Mesangial cell (primary cell): ENCODE measurements around the gene FTSJ3. TPM values are rescaled to one million over a fixed set of nuclear protein-coding genes. Genes with fewer than 3 reads are reported as not detected.

ENCODE experiments used
- total RNA-seq: library from RNA; depleted of rRNA; stranded (reverse); fragments of >200 nt; gene quantifications from 2 replicates; pipeline ENCODE4 v1.2.3, GENCODE V29; 2015

Gene FTSJ3
- total RNA-seq, result 53.2 and 77.4 TPM in 2 replicates

DNA sequence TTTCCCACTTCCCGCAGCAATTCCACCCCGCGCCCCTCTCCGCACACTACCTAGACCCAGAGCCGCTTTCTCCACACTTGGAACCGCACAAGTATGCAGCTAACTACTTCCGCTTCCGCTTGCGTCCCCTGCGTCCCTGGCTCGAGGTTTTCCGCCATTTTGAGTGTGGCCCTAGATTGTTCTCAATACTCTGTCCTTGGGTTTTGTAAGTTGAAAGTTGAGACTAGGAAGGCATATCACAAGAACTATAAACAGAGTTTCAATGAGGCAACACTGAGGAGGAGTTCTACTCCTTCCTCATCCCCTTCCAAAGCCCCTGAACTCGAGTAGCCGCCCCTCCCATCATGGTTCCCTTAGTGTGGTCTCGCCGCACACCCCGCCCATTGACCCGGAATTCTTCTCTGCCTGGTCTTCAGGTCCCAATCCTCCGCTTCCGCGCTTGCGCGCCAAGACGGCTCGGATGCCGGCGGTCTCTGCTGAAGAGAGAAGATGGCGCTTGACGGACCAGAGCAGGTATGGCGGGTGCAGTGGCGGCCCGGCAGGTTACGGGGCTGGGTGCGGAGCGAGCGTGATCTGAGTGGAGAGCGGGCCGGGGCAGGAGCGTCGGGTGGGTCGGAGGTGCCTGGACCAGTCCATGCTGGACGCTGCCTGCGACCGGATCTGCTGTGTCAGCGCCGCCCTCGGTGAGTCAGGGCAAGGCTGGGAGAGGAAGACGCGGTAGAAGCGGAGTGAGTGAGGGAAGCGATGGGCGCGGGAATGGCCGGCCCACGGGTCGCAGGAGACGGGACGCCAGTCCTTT lies at the start of gene FTSJ3, which contains the start of gene PSMC5:
TSS of gene FTSJ3 (minus strand) at position 662 of the 799 bp plus-strand sequence. CDS start 761 bp downstream, outside the sequence.
TSS of gene PSMC5 (plus strand) at position 430 of the 799 bp plus-strand sequence. CDS start at position 490, 60 bp downstream.

GRCh38 chr17:63873577-63873976 lies 46.1 kb upstream of the FTSJ3 start, which contains the start of gene CSH2:
CSH2 (minus strand) TSS chr17:63873677; CDS start chr17:63873614, 63 bp downstream.

GRCh38 chr17:63842540-63843386 lies 15.3 kb upstream of the FTSJ3 start, which contains the start of gene SMARCD2:
SMARCD2 (minus strand) TSS chr17:63842685; CDS start chr17:63842674, 11 bp downstream.

GRCh38 chr17:63774141-63774968 lies 53.1 kb downstream of the FTSJ3 start, which contains the start of gene DDX42:
DDX42 (plus strand) TSS chr17:63774170; CDS start chr17:63787050, 12,880 bp downstream.

DNA sequence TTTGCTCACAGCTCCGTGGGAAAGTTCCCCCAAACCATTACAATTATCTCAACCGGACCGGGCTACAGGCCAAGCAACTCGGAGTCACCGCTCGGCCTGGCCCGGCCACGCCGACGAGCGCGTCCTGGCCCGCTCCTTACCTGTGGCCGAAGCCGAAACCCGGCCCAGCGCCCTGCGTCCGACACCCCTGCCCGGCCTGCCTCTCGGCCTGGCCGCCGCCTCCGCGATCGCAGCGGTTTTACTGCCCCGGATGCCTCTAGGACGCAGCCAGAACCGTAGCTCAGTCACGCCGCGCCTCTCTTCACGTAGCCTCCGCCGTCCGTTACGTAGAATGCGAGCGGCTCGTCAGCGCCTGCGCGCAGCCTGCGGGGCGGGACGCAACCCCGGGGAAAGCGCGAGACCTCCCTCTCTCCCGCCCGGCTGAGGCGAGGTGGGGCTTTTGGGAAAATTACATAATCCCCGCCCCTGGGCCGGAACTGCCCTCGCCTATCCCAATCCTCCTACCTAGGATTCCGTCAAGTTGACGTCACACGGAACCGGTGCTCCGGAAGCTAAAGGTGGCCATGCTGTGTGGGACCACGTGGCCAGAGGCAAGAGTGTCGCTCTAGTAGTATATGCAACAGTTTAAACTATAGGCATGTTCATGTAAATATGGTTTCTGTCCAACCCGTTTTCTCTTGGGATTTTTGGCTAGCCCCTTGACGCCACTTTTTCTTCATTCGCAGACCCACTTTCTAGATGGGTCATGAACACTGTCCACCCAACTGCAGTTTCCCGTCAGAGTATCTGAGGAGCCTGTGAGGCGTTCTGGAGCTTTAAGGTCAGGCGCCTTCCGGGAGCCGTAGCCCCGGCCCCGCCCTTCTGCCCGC lies 54.0 kb downstream of the FTSJ3 start, which contains the start of gene CCDC47:
TSS of gene CCDC47 (minus strand) at position 326 of the 869 bp plus-strand sequence. CDS start 7,422 bp downstream, outside the sequence.

Other genes with a start within 250 kb of the FTSJ3 start
- gene TACO1, start 226.8 kb downstream of the FTSJ3 start, total RNA-seq, result 24.3 and 28.4 TPM in 2 replicates
- 25.4 and 25.6 TPM in 2 replicates for gene MAP3K3, start 205.2 kb downstream of the FTSJ3 start, total RNA-seq
- gene LIMD2, start 127.5 kb downstream of the FTSJ3 start, total RNA-seq, result 73.8 and 88.6 TPM in 2 replicates
- 16.3 and 16.5 TPM in 2 replicates for gene STRADA, start 85.9 kb downstream of the FTSJ3 start, total RNA-seq
- gene CCDC47, start 54.1 kb downstream of the FTSJ3 start, total RNA-seq, result 22.3 and 23.8 TPM in 2 replicates
- 30.9 and 32.4 TPM in 2 replicates for gene DDX42, start 53.5 kb downstream of the FTSJ3 start, total RNA-seq
- 60.0 and 76.8 TPM in 2 replicates for gene PSMC5, start 232 bp downstream of the FTSJ3 start, total RNA-seq
- 78.5 and 89.1 TPM in 2 replicates for gene SMARCD2, start 15.0 kb upstream of the FTSJ3 start, total RNA-seq
- not detected in 2 replicates for gene CSH2, start 46.0 kb upstream of the FTSJ3 start, total RNA-seq
- gene GH2, start 54.3 kb upstream of the FTSJ3 start, total RNA-seq, result not detected in 2 replicates
- not detected in 2 replicates for gene CSH1, start 68.9 kb upstream of the FTSJ3 start, total RNA-seq
- gene CSHL1, start 83.6 kb upstream of the FTSJ3 start, total RNA-seq, result not detected in 2 replicates
- not detected in 2 replicates for gene GH1, start 91.2 kb upstream of the FTSJ3 start, total RNA-seq
- 0.76 TPM in 1 of 2 replicates, not detected in the other for gene CD79B, start 104.7 kb upstream of the FTSJ3 start, total RNA-seq
- under 0.01 TPM in 2 replicates for gene SCN4A, start 145.3 kb upstream of the FTSJ3 start, total RNA-seq
- gene PRR29, start 170.7 kb upstream of the FTSJ3 start, total RNA-seq, result 0.38 and 0.49 TPM in 2 replicates
- gene ICAM2, start 193.0 kb upstream of the FTSJ3 start, total RNA-seq, result 2.3 and 6.8 TPM in 2 replicates